ENCODE data around the gene RIN3. TPM values are rescaled to one million over a fixed set of nuclear protein-coding genes. Genes with fewer than 3 reads are reported as not detected.

The RIN3 gene
- polyA plus RNA-seq, 1 experiment = 8.2 TPM

DNA sequence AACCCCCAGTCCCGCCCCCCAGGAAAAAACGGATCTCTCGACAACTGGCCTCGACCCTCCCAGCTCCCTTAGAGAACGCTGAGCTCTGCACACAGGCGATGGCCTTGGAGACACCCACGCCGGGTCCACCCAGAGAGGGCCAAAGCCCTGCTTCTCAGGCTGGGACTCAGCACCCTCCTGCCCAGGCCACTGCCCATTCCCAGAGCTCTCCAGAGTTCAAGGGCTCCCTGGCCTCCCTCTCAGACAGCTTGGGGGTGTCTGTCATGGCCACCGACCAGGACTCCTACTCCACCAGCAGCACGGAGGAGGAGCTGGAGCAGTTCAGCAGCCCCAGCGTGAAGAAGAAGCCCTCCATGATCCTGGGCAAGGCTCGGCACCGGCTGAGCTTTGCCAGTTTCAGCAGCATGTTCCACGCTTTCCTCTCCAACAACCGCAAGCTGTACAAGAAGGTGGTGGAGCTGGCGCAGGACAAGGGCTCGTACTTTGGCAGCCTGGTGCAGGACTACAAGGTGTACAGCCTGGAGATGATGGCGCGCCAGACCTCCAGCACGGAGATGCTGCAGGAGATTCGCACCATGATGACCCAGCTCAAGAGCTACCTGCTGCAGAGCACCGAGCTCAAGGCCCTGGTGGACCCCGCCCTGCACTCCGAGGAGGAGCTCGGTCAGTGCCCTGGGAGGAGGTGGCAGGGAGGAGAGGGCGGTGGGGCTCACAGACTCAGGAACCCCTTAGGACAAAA lies 139.0 kb downstream of the RIN3 start:
- ChIA-PET CTCF (interaction anchor here (0.9 to 1.2 kb wide), 2 partner anchors 17 to 38 kb away, joined by 3 to 4 read pairs; no protein-coding TSS in a partner anchor), POLR2A (no interaction called here)
- H3K36me3 ChIP-seq (ENCODE audit: control insufficient read depth, insufficient read depth, low read length) = peaks cover 12% of the 10 kb centered on the region
- DNase-seq (ENCODE audit: low read depth) = no peak
- no peak overlapping the region for H3K4me3 ChIP-seq (ENCODE audit: low read depth, low read length)
- TF ChIP-seq, protein P1, sequence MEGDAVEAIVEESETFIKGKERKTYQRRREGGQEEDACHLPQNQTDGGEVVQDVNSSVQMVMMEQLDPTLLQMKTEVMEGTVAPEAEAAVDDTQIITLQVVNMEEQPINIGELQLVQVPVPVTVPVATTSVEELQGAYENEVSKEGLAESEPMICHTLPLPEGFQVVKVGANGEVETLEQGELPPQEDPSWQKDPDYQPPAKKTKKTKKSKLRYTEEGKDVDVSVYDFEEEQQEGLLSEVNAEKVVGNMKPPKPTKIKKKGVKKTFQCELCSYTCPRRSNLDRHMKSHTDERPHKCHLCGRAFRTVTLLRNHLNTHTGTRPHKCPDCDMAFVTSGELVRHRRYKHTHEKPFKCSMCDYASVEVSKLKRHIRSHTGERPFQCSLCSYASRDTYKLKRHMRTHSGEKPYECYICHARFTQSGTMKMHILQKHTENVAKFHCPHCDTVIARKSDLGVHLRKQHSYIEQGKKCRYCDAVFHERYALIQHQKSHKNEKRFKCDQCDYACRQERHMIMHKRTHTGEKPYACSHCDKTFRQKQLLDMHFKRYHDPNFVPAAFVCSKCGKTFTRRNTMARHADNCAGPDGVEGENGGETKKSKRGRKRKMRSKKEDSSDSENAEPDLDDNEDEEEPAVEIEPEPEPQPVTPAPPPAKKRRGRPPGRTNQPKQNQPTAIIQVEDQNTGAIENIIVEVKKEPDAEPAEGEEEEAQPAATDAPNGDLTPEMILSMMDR (IDR thresholded peaks at IDR 0.05; ENCODE audit: insufficient read depth, low read depth, low read length) = no peak
- H3K27me3 ChIP-seq (ENCODE audit: control insufficient read depth, insufficient read depth, low read length) = no peaks in the 10 kb centered on the region

DNA sequence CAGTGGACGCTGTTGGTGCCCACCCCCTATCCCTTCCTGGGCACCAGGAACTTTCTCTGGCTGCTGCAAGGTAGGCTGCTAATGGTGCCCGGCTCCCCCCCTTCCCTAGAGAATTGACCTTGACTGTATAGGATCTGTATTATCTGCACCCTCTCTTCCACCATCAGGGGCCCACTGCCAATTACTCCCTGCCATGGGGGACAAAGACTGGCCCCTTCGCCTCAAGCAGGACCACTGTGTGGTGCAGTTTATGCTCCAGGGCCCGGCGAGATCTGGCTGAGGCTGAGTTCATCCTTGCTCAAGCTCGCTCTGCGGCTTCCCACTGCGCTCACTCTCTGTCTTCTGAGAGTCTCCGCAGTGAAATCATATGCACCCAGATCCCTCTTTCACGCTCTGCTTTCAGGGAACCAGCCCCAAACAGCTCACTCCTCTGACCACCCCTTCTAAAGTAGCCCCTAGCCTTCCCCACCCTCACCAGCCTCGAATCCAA lies 139.6 kb downstream of the RIN3 start:
- ChIA-PET CTCF (no interaction called here), POLR2A (no interaction called here)
- no peak for DNase-seq (ENCODE audit: low read depth)
- Histone ChIP-seq H3K27me3 (ENCODE audit: control insufficient read depth, insufficient read depth, low read length) (no peaks in the 10 kb centered on the region), H3K36me3 (ENCODE audit: control insufficient read depth, insufficient read depth, low read length) (peaks cover 12% of the 10 kb centered on the region), H3K4me3 (ENCODE audit: low read depth, low read length) (no peak overlapping the region)
- TF ChIP-seq, protein P1 (IDR thresholded peaks at IDR 0.05; ENCODE audit: insufficient read depth, low read depth, low read length) = no peak

DNA sequence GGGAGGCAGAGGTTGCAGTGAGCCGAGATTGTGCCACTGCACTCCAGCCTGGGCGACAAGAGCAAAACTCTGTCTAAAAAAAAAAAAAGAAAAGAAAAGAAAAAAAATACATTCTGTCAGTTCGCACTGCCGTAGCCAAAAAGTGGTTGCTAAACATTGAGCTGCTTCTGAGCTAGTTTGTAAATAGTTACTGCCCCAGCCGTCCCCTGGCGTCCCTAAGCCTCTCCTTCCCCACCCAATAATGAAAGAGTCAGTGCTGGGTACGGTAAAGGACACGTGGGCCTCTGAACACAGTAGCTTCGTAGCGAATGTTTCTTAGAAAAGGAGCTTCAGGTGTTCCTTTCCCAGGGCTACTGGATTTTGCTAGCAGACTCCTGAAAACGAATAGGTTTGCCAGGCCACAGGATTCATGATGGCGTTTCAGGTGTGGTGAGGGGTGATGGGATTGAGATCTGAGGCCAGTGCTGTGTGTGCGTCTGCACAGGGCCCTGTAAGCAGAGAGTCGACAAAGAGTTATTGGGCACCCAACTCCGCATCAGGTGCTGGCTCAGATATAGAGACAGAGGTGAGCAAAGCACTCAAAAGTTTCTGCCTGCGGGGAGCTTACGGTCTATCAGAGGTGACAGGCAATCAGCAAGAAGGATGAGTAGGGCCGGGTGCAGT lies 140.8 kb downstream of the RIN3 start:
- TF ChIP-seq, protein P1 (IDR thresholded peaks at IDR 0.05; ENCODE audit: insufficient read depth, low read depth, low read length) = no peak
- DNase-seq (ENCODE audit: low read depth) = no peak
- peaks cover 15% of the 10 kb centered on the region for H3K36me3 ChIP-seq (ENCODE audit: control insufficient read depth, insufficient read depth, low read length)
- ChIA-PET CTCF (interaction anchor here (0.6 kb wide), 2 partner anchors 581 to 594 kb away, joined by 3 read pairs; no protein-coding TSS in a partner anchor), POLR2A (no interaction called here)
- no peak overlapping the region for H3K4me3 ChIP-seq (ENCODE audit: low read depth, low read length)
- H3K27me3 ChIP-seq (ENCODE audit: control insufficient read depth, insufficient read depth, low read length) = no peaks in the 10 kb centered on the region

DNA sequence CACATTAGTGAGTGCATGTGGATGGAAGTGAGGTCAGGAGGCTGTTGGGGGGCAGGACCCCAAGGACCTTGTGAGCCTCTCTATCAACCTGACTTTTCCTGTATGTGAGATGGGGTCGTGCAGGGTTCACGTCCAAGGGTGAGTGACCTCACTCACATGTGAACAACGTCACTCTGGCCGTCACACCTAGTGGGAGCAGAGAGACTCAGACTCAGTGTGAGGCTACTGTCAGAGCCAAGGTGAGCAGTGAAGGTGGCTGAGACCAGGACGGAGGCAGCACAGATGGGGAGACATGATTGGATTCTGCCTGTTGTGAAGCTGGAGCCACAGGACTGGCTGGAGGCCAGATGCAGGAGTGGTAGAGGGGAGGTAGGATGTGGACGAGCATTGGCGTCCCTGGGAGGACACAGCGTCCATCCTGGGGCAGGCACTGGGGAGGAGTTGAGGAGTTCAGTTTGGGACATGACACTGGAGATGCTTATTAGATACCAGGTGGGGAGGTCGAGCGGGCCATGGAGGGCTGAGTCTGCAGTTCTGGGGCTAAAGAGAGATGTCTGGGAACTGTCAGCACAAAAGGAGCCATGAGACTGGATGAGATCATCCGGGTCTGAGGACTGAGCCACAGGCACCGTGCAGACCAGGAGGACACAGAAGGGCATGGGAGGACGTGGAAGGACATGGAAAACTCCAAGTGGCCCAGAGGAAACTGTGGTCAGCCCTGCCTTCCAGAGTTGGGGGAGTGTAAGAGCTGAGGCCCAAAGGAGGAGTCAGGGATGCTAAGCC lies 142.0 kb downstream of the RIN3 start:
- Histone ChIP-seq H3K4me3 (ENCODE audit: low read depth, low read length) (no peak overlapping the region), H3K36me3 (ENCODE audit: control insufficient read depth, insufficient read depth, low read length) (peaks cover 16% of the 10 kb centered on the region), H3K27me3 (ENCODE audit: control insufficient read depth, insufficient read depth, low read length) (no peaks in the 10 kb centered on the region)
- TF ChIP-seq, protein P1 (IDR thresholded peaks at IDR 0.05; ENCODE audit: insufficient read depth, low read depth, low read length) = no peak
- CTCF ChIA-PET = interaction anchor here (0.5 to 0.9 kb wide), 3 partner anchors 10 to 548 kb away, joined by 3 to 4 read pairs (median 3); no protein-coding TSS in a partner anchor
- DNase-seq (ENCODE audit: low read depth) = no peak
- POLR2A ChIA-PET = no interaction called here

Data from BJ (cell line).